SK-N-SH (cell line): Measurements from ENCODE around the gene BEND3. TPM values are rescaled to one million over a fixed set of nuclear protein-coding genes. Genes with fewer than 3 reads are reported as not detected.
"Not testable (repeated sequence)": the region's sequence is repeated elsewhere in the genome, so short reads cannot be mapped to it uniquely, and the experiment has no call there.

Experiments
- CTCF ChIA-PET: fragments of 300-600, 350-600 bp; formaldehyde crosslinking; extraction: SDS; loops from one replicate; lab custom pipeline; 2021; lab: Yijun Ruan, JAX
- POLR2A ChIA-PET: fragments of 350-600 bp; sonication (Branson Sonifier 250); formaldehyde crosslinking; extraction: SDS; loops from one replicate; lab custom pipeline; 2020; ENCODE audit warnings: antibody characterized with exemption, inconsistent platforms; lab: Yijun Ruan, JAX
- DNase-seq: peaks from one replicate; pipeline ENCODE4 v3.0.0; 2012
- H2AFZ ChIP-seq: fragments of 200-600 bp; sonication (generic); 2 replicates; pipeline ENCODE4 v1.8.1; 2016; ENCODE audit warnings: antibody characterized with exemption, mild to moderate bottlenecking, low read depth
- H3F3A ChIP-seq: fragments of 200-600 bp; sonication (generic); replicated peaks from 2 replicates; pipeline ENCODE3; 2016; ENCODE audit warnings: antibody characterized with exemption, mild to moderate bottlenecking; ENCODE audit not compliant: insufficient read depth
- H3K27ac ChIP-seq, 2 experiments: fragments of 200-500 bp in 1 of 2; fragments of 200-600 bp in 1 of 2; sonication (Bioruptor generic) in 1 of 2; sonication (generic), shearing (Covaris generic) in 1 of 2; 2 replicates each; pipeline versions ENCODE4 v1.5.1 to v1.6.1; 2014 to 2016; ENCODE audit warnings: low read depth in 2 of 2, inconsistent platforms in 1 of 2, low read length in 1 of 2, mild to moderate bottlenecking in 1 of 2, mixed read lengths in 1 of 2
- H3K27me3 ChIP-seq: fragments of 200-600 bp; sonication (generic), shearing (Covaris generic); 2 replicates; pipeline ENCODE4 v1.6.1; 2016; ENCODE audit warnings: mixed run types; ENCODE audit not compliant: insufficient read depth
- H3K36me3 ChIP-seq, 2 experiments: fragments of 200-500 bp in 1 of 2; fragments of 200-600 bp in 1 of 2; sonication (Bioruptor generic) in 1 of 2; sonication (generic) in 1 of 2; replicated peaks in 1 of 2; 2 replicates each; pipeline versions ENCODE3 to v1.5.1; 2014 to 2016; ENCODE audit warnings: low read length in 1 of 2, mild to moderate bottlenecking in 1 of 2; ENCODE audit not compliant: insufficient read depth in 2 of 2, control insufficient read depth in 1 of 2
- H3K4me1 ChIP-seq, 2 experiments: fragments of 200-500 bp in 1 of 2; fragments of 200-600 bp in 1 of 2; sonication (Bioruptor generic) in 1 of 2; sonication (generic), shearing (Covaris generic) in 1 of 2; 2 replicates each; pipeline versions ENCODE4 v1.5.1 to v1.6.1; 2014 to 2016; ENCODE audit warnings: low read depth in 1 of 2, low read length in 1 of 2, mixed run types in 1 of 2; ENCODE audit not compliant: insufficient read depth in 2 of 2, control insufficient read depth in 1 of 2
- H3K4me2 ChIP-seq: fragments of 200-600 bp; sonication (generic), shearing (Covaris generic); 2 replicates; pipeline ENCODE4 v1.6.1; 2017; ENCODE audit warnings: mixed run types
- H3K4me3 ChIP-seq, 2 experiments: fragments of 200-500 bp in 1 of 2; fragments of 200-600 bp in 1 of 2; sonication (Bioruptor generic) in 1 of 2; sonication (generic), shearing (Covaris generic) in 1 of 2; 2 replicates each; pipeline versions ENCODE4 v1.5.1 to v1.8.1; 2014 to 2016; ENCODE audit warnings: low read depth in 2 of 2, inconsistent platforms in 1 of 2, low read length in 1 of 2, mild to moderate bottlenecking in 1 of 2, mixed read lengths in 1 of 2, moderate library complexity in 1 of 2
- H3K79me2 ChIP-seq: fragments of 200-600 bp; sonication (generic); 2 replicates; pipeline ENCODE4 v1.8.1; 2017; ENCODE audit warnings: mild to moderate bottlenecking; ENCODE audit not compliant: insufficient read depth
- H3K9ac ChIP-seq: fragments of 200-600 bp; sonication (generic); 2 replicates; pipeline ENCODE4 v1.6.1; 2017; ENCODE audit warnings: mixed run types
- H3K9me2 ChIP-seq: fragments of 200-600 bp; sonication (generic); 2 replicates; pipeline ENCODE4 v1.6.1; 2017; ENCODE audit warnings: mixed run types
- H3K9me3 ChIP-seq: fragments of 200-600 bp; sonication (generic); 2 replicates; pipeline ENCODE4 v1.6.1; 2017; ENCODE audit warnings: mixed run types, mild to moderate bottlenecking, moderate library complexity
- H4K20me1 ChIP-seq: fragments of 200-600 bp; sonication (generic); 2 replicates; pipeline ENCODE4 v1.6.1; 2017; ENCODE audit warnings: mild to moderate bottlenecking, mixed run types; ENCODE audit not compliant: insufficient read depth
- ELF1 ChIP-seq: IDR thresholded peaks from 2 replicates; pipeline ENCODE4 v1.4.0; 2012
- EZH2phosphoT487 ChIP-seq: fragments of 200-600 bp; sonication (generic); IDR thresholded peaks from 2 replicates; pipeline ENCODE4 v1.6.1; 2017; ENCODE audit warnings: low read depth, mixed run types, mild to moderate bottlenecking, antibody characterized with exemption, moderate library complexity, borderline replicate concordance
- MAX ChIP-seq: IDR thresholded peaks from 2 replicates; pipeline ENCODE4 v1.4.0; 2012; ENCODE audit warnings: low read depth
- NFIC ChIP-seq: IDR thresholded peaks from 2 replicates; pipeline ENCODE4 v1.4.0; 2012; ENCODE audit warnings: borderline replicate concordance
- NRF1 ChIP-seq: IDR thresholded peaks from 2 replicates; pipeline ENCODE4 v1.6.1; 2012; ENCODE audit warnings: low read depth, mild to moderate bottlenecking, low read length
- SIN3A ChIP-seq: IDR thresholded peaks from 2 replicates; pipeline ENCODE4 v1.6.1; 2012; ENCODE audit warnings: low read depth, mild to moderate bottlenecking, low read length, moderate library complexity, borderline replicate concordance
- TAF1 ChIP-seq: IDR thresholded peaks from 2 replicates; pipeline ENCODE4 v1.6.1; 2012; ENCODE audit warnings: low read depth, mild to moderate bottlenecking, low read length, moderate library complexity, borderline replicate concordance
- USF1 ChIP-seq: IDR thresholded peaks from 2 replicates; pipeline ENCODE4 v1.4.0; 2012; ENCODE audit warnings: low read depth, borderline replicate concordance
- YY1 ChIP-seq: IDR thresholded peaks from 2 replicates; pipeline ENCODE4 v1.4.0; 2012; ENCODE audit warnings: low read depth, mild to moderate bottlenecking
- WGBS: methylation state at CpG from one replicate; pipeline ENCODE4 v1.1.6; 2017; ENCODE audit warnings: low lambda C conversion rate; 5-methylcytosine and 5-hydroxymethylcytosine counted together
- polyA plus RNA-seq, 3 experiments: library from polyadenylated mRNA; depleted of rRNA; stranded (reverse); fragments of >200 nt; gene quantifications; 2 replicates each; pipeline ENCODE4 v1.2.3, GENCODE V29; 2012

Gene BEND3
- polyA plus RNA-seq, 1 of the 3 experiments (the other 2 are of a cell fraction) = 1.0 TPM

- no peaks in the 10 kb centered on the region for H3K79me2 ChIP-seq
- H3K36me3 ChIP-seq = no peaks in the 10 kb centered on the region
- 67% methylated on average over 3 of the region's 3 CpGs for WGBS
- POLR2A ChIA-PET = no interaction called here
- H3K9me3 ChIP-seq = no peaks in the 10 kb centered on the region
- no peaks in the 10 kb centered on the region for H4K20me1 ChIP-seq
- no peaks in the 10 kb centered on the region for H3K9me2 ChIP-seq
- H3K27ac ChIP-seq = no peak overlapping the region
- no peak overlapping the region for H3K4me2 ChIP-seq
- no peaks in the 10 kb centered on the region for H3K27me3 ChIP-seq
- no peaks in the 10 kb centered on the region for H3K4me1 ChIP-seq
- no peaks in the 10 kb centered on the region for H3F3A ChIP-seq
- no peak overlapping the region for H3K4me3 ChIP-seq
- no peak overlapping the region for H2AFZ ChIP-seq
- no peak for TF ChIP-seq MAX
- TF ChIP-seq TAF1 = no peak
- no peak for TF ChIP-seq NFIC
- TF ChIP-seq EZH2phosphoT487 = no peak
- TF ChIP-seq YY1 = no peak
- TF ChIP-seq SIN3A = no peak
- TF ChIP-seq USF1 = no peak
- TF ChIP-seq NRF1 = no peak
- TF ChIP-seq ELF1 = no peak
- no peak overlapping the region for H3K9ac ChIP-seq
- DNase-seq = no peak
- CTCF ChIA-PET = interaction anchor here (0.6 kb wide), 1 partner anchor 646 kb away, joined by 3 read pairs; no protein-coding TSS in a partner anchor
Measured at GRCh38 chr6:107140581-107140980, 25.3 kb upstream of the BEND3 start.

- H3K9ac ChIP-seq, H3K27ac ChIP-seq, DNase-seq, H3K9me3 ChIP-seq, H3K4me3 ChIP-seq, H3K4me1 ChIP-seq, H3K36me3 ChIP-seq, H3K9me2 ChIP-seq, POLR2A ChIA-PET, H3K79me2 ChIP-seq, H3F3A ChIP-seq, H2AFZ ChIP-seq, H4K20me1 ChIP-seq, H3K27me3 ChIP-seq, CTCF ChIA-PET, H3K4me2 ChIP-seq: not testable (repeated sequence)
- 74% methylated on average over 3 of the region's 3 CpGs for WGBS
Measured at GRCh38 chr6:107136324-107136723, 21.0 kb upstream of the BEND3 start.

- WGBS = 91% methylated on average over 14 of the region's 14 CpGs
- H3K79me2 ChIP-seq, H3F3A ChIP-seq, DNase-seq, H3K36me3 ChIP-seq, H3K27ac ChIP-seq, H3K9me2 ChIP-seq, H3K4me2 ChIP-seq, H3K9ac ChIP-seq, H4K20me1 ChIP-seq, H2AFZ ChIP-seq, H3K4me3 ChIP-seq, H3K9me3 ChIP-seq, H3K27me3 ChIP-seq, H3K4me1 ChIP-seq: not testable (repeated sequence)
- CTCF ChIA-PET = interaction anchor here (1.6 kb wide), 1 partner anchor 11 kb away, joined by 5 read pairs; no protein-coding TSS in a partner anchor
- POLR2A ChIA-PET = interaction anchor here (0.6 kb wide), 1 partner anchor 19 kb away, joined by 5 read pairs; no protein-coding TSS in a partner anchor
Measured at GRCh38 chr6:107135048-107135680, 19.8 kb upstream of the BEND3 start.
